GM21717 (cell line): ENCODE data around the gene FAM13A.
"Not testable (repeated sequence)": the region's sequence is repeated elsewhere in the genome, so short reads cannot be mapped to it uniquely, and the experiment has no call there.

ENCODE experiments used
- ATAC-seq: cut with Tn5 transposase; IDR thresholded peaks from one replicate; pipeline ENCODE4 v1.9.1; 2021; ENCODE audit warnings: mild to moderate bottlenecking, moderate library complexity; ENCODE audit not compliant: unreplicated experiment

Gene FAM13A

GRCh38 chr4:88858752-88859151 is 198.2 kb downstream of the FAM13A start:
- peak; percentile 93 for ATAC-seq

DNA sequence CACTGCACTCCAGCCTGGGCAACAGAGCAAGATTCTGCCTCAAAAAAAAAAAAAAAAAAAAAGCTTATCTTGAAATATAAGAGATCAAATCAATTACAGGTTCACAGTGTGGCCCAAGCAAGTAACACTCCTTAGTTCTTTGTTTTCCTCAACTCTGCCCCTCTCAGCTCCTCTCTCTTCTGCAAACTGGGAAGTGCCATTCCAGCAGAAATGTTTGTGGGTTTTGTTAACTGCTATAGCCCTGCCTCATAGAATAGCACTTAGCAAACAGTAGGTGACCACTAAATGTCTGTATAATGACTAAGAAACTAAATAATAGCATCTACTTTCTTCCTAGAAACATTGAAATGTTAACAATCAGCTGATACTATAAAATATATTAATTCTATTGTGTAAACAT is 199.4 kb downstream of the FAM13A start:
- ATAC-seq = no peak

DNA sequence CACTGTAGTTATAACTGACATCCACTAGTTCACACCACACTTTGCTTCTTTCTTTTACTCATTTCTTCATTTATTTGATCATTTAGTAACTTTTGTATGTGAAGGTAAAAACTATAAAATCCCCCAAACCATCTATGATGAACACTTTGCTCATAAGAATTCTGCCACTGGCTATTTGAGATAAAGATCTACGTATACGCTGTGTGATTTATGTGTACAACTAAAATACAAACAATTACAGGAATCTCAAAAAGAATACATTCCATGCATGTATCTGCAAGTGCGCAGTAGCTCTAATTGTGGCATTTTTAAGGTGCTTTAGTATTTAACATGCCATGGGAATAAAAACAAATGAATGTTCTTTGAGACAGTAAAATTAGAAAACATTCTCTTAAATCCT is 202.5 kb downstream of the FAM13A start:
- no peak for ATAC-seq

GRCh38 chr4:88853583-88853982 is 203.4 kb downstream of the FAM13A start:
- ATAC-seq = not testable (repeated sequence)

GRCh38 chr4:88846206-88846790 is 210.7 kb downstream of the FAM13A start:
- no peak for ATAC-seq

- no peak for ATAC-seq
These were observed 213.8 kb downstream of the FAM13A start for GRCh38 chr4:88843067-88843685.

GRCh38 chr4:88841635-88842034 is 215.3 kb downstream of the FAM13A start:
- no peak for ATAC-seq

GRCh38 chr4:88836216-88836615 is 220.8 kb downstream of the FAM13A start:
- no peak for ATAC-seq

DNA sequence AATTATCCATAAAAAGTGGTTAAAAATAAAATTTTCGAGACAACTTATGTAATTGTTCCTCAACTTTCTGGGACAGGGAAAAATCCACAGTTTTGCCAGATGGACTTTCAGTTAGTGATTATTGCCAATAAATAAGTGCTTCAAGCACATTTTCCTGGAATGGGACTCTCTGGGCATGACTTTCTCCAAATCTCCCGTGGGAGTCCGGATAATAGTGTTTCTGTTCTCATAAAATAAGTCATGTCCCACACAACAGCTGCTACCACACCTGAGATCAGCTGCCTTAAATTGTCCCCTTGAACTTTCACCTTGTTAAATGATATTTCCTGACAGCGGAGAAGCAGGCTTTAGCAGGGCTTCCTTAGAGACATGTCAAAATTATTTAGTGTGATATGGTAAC is 226.0 kb downstream of the FAM13A start:
- no peak for ATAC-seq

DNA sequence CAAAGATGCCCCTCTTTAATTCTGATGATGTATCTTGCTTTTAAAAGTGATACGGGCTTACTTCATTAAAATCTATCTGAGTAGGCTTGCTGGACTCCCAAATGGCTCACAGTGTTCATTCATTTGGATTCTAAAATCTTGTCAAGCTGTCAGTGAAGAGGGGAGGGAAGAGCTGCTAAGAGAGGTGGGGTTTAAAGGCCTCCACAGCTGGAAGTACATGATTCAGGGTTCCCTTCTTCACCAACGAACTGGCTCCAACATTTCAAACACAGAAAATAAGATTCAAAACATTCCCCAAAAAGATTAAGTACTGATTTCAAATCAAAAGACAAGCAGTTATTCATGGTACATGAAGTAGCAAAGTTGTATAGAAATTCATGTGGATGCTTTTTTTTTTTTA is 226.4 kb downstream of the FAM13A start:
- no peak for ATAC-seq

- no peak for ATAC-seq
These were observed 228.0 kb downstream of the FAM13A start for GRCh38 chr4:88828842-88829571.

DNA sequence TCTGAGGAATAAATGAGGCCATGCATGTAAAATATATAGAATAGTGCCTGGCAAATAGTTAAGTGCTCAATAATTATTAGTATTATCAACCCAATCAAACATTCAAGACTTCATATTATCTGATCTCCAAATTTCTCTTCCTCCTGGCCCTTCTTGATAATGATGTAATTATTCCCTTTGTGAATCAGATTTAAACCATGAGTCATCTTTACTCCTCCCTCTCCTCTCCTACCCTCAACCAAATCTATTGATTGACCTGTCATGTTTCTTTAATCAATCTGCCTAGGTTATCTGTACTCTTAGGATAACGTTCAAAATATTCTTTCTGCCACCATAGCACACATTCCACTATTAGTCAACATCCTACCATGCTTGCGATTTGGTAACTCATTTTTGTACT is 229.5 kb downstream of the FAM13A start:
- ATAC-seq = no peak

GRCh38 chr4:88826771-88827170 is 230.2 kb downstream of the FAM13A start:
- no peak for ATAC-seq

- ATAC-seq = no peak
These were observed 231.1 kb downstream of the FAM13A start for GRCh38 chr4:88825931-88826330.

GRCh38 chr4:88823058-88823919 is 233.7 kb downstream of the FAM13A start:
- ATAC-seq = peak; percentile 97

GRCh38 chr4:88822034-88822789 is 234.8 kb downstream of the FAM13A start:
- ATAC-seq = no peak

- no peak for ATAC-seq
These were observed 235.5 kb downstream of the FAM13A start for GRCh38 chr4:88821522-88821921.

DNA sequence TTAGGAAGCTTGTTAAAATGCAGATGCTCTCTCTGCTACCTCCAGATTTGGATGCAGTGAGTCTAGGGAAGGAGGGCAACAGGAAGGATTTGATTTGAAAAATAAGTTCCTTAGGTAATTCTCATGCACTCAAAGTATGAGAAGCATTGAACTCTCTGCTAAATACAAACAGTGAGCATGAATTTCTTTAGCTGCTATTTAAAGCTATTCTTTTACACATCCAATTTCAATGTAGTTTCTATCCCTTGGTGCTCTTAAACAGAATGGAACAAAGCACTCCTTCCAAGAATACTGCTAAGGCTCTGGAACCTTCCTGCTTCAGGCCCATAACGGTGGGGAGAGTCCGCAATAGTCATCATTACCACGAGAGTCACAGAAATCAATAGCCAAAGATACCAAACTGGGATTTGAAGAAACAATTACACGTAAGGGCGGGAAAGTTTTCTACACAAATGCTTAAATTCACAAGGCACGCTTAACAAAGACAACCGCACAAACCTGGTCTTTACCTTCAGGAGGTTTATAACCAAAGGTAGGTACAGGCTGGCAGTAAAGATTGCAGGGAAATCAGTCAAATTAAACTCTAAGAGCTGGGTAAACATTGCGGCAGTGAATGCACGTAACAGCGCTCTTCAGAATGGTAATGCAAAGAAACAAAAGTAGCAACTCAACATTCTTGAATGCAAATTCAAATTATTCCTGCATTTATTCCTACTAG is 236.1 kb downstream of the FAM13A start:
- ATAC-seq = no peak

GRCh38 chr4:88819818-88820697 is 236.9 kb downstream of the FAM13A start:
- ATAC-seq = no peak
